HG02588 (cell line): ENCODE measurements around the gene BRI3BP.
A peak's percentile ranks its signal among the peaks of the same experiment; 100 is the strongest.
"Not testable (repeated sequence)": the region's sequence is repeated elsewhere in the genome, so short reads cannot be mapped to it uniquely, and the experiment has no call there.

Experiments
- ATAC-seq: cut with Tn5 transposase; IDR thresholded peaks from one replicate; pipeline ENCODE4 v1.9.1; 2021; ENCODE audit warnings: mild to moderate bottlenecking, moderate library complexity; ENCODE audit not compliant: unreplicated experiment

Gene BRI3BP

GRCh38 chr12:124971603-124972002 lies 21.8 kb upstream of the BRI3BP start:
- ATAC-seq = no peak

- no peak for ATAC-seq
Observed at GRCh38 chr12:124972211-124972610, 21.2 kb upstream of the BRI3BP start.

GRCh38 chr12:124975276-124975675 lies 18.2 kb upstream of the BRI3BP start:
- ATAC-seq = no peak

- ATAC-seq = no peak
Observed at GRCh38 chr12:124976999-124977398, 16.4 kb upstream of the BRI3BP start.

- no peak for ATAC-seq
Observed at GRCh38 chr12:124979568-124979967, 13.9 kb upstream of the BRI3BP start.

GRCh38 chr12:124980098-124980892 lies 13.2 kb upstream of the BRI3BP start:
- no peak for ATAC-seq

- not testable (repeated sequence) for ATAC-seq
Observed at GRCh38 chr12:124986876-124987275, 6.6 kb upstream of the BRI3BP start.

- ATAC-seq = peak; percentile 19
Observed at GRCh38 chr12:124992874-124993625, 395 bp upstream of the BRI3BP start.

- peak; percentile 36 for ATAC-seq
Observed at GRCh38 chr12:124994437-124994975, 1.1 kb downstream of the BRI3BP start.

- ATAC-seq = no peak
Observed at GRCh38 chr12:124995200-124995961, 1.9 kb downstream of the BRI3BP start.

- ATAC-seq = no peak
Observed at GRCh38 chr12:124998705-124999104, 5.3 kb downstream of the BRI3BP start.

GRCh38 chr12:125001636-125002035 lies 8.2 kb downstream of the BRI3BP start:
- no peak for ATAC-seq

- ATAC-seq = no peak
Observed at GRCh38 chr12:125003021-125003420, 9.6 kb downstream of the BRI3BP start.

- no peak for ATAC-seq
Observed at GRCh38 chr12:125004621-125005020, 11.2 kb downstream of the BRI3BP start.

GRCh38 chr12:125005652-125006051 lies 12.2 kb downstream of the BRI3BP start:
- no peak for ATAC-seq

- ATAC-seq = no peak
Observed at GRCh38 chr12:125006365-125006764, 12.9 kb downstream of the BRI3BP start.

- ATAC-seq = no peak
Observed at GRCh38 chr12:125013816-125014442, 20.5 kb downstream of the BRI3BP start.

GRCh38 chr12:125014526-125014925 lies 21.1 kb downstream of the BRI3BP start:
- no peak for ATAC-seq

GRCh38 chr12:125015680-125016310 lies 22.4 kb downstream of the BRI3BP start:
- no peak for ATAC-seq

- ATAC-seq = no peak
Observed at GRCh38 chr12:125017801-125018200, 24.4 kb downstream of the BRI3BP start.
